GM21619 (cell line): ENCODE results near the gene MYO3A.
"Not testable (repeated sequence)": the region's sequence is repeated elsewhere in the genome, so short reads cannot be mapped to it uniquely, and the experiment has no call there.

Experiments used
- ATAC-seq: cut with Tn5 transposase; IDR thresholded peaks from one replicate; pipeline ENCODE4 v1.9.1; 2021; ENCODE audit not compliant: unreplicated experiment

Gene MYO3A

DNA sequence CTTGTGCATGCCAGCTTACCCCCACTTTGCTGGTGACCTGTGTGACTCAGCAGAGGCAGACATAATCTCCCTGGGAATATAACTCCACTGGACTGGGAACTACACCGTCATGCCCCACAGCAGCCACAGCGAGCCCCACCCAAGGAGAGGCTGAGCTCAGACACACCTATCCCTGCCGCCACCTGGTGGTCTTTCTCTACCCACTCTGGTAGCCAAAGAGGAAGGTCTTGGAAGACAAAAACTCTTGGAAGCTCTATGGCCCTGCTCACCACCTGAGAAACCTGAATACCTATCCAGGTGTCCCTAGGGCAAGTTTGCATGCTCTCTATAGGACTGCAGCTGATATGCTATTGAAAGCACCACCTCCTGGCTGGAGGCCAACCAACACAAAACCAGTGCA lies 48.1 kb downstream of the MYO3A start:
- ATAC-seq = no peak

DNA sequence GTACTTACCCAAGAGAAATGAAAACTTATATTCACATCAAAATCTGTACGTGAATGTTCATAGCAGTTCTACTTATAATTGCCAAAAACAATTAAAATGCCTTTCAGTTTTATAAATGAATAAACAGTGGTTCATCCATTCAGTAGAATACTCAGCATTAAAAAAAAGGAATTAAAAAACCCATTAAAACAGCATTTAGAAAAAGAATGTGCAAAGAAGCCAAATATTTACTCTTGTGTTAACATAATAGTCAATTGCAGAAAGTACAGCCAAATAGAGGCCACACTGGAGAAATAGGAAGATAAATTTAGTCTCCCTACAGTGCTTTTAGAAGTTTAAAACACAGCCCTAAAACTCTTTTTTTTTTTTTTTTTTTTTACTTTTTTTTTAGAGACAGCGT lies 54.6 kb downstream of the MYO3A start:
- no peak for ATAC-seq

DNA sequence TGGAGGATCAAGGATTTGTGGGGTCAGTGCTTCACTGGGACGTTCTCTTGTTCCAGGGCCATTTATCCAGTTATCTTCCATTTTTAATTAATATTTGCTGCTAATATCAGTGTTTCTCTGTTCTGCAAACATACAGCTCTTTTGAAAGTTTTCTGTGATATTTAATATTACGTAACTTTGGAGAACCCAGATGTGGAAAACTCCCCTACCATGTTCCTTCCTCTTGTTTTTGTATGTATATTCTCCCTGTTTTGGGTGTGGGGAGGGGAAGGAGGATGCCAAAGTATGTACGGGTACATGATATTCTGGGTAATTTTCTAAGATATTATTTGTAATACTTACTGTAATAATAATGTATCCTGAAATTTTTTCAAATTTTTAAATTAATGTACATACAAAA lies 55.9 kb downstream of the MYO3A start:
- ATAC-seq = no peak

DNA sequence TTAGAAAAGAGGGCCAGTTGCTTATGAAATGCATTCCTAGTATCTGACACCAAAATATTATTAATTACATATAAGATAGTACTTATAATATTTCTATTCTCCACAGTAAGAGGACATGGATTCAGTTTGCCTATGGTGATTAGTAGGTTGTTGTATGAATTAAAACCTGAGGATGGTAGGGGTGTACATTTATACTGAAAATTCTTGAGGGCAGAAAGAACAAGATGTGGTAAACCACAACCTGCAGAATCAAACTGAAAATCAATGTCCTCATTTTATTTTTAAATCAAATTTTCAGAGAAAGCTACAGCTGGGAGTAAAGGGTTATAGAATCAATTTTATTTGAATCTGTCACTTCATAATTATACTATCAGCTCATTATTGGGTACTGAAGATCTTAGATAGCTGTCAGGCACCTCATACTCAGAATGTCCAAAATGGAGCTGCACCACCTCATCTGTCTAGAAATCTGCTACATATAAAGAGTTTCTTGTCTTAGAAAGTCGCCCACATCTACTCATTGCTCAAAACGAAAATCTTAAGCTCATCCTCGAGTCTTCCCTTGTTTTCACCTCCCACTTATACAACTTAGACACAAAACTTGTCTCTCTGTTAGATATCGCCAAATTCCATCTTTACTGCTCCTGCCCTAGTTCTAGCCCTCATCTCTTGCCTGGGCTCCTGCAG lies 65.4 kb downstream of the MYO3A start:
- no peak for ATAC-seq

DNA sequence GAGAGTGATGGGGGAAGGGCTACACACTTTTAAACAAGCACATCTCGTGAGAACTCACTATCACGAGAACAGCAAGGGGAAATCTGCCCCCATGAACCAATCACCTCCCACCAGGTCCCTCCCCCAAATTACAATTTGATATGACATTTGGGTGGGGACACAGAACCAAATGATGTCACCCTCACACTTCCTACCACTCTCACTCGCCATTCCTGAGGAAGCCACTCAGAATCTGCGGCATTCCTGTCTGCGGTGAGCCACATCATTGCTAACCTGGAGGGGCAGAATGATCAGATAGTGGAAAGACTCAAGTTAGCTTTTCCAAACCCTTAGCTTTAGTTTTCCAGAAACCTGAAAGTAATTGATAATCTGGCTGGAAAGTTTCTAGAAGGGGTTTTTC lies 66.9 kb downstream of the MYO3A start:
- no peak for ATAC-seq

DNA sequence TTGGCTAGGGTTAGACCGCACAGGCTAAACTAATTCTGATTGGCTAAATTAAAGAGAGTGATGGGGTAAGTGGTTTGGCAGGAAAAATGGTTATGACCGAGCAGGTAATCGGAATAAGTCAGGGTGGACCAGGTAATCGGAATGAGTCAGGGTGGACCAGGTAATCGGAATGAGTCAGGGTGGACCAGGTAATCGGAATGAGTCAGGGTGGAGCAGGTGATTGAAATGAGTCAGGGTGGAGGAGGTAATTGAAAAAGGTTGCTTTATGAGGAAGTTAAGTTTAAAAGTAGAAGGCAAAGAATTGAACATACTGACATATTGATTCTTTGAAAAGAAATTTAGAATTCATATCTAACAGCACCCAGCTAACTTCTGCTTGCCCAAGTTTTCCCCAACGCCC lies 68.4 kb downstream of the MYO3A start:
- not testable (repeated sequence) for ATAC-seq

DNA sequence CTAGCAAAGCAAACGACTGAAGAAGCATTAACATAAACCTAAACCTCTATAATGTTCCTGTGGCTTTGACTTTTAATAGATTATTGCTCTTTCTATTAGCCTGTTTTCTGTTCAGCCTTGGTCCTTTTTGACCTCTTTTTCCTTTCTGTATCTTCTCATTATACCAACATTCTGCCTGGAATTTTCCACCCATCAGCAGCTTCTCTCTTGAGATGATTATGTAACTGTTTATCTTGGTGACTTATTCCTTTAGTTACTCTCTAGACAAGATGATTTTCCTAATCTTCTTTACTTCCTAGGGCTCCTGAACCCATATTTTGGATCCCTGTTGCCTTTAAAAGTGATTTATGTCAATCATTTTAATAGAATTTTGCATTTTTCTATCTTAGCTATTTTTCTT lies 81.1 kb downstream of the MYO3A start:
- ATAC-seq = no peak

DNA sequence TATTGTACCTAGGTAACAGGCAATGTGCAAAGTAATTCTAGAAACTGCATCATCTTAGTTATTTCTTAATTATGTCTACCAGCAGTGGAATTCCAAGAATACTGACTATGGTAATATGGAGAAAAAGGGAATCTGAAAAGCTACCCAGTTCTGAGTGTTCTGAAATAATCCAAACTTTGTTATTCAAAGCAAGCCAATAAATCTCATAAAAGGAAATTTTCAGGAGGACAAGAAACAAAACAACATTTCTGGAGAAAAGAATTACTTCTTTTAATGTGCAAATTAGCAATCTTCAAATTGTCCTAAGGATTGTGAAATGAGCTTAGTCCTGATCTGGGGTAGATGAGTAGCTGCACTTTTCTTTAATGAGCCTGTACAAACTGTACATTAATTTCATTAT lies 88.8 kb downstream of the MYO3A start:
- no peak for ATAC-seq

DNA sequence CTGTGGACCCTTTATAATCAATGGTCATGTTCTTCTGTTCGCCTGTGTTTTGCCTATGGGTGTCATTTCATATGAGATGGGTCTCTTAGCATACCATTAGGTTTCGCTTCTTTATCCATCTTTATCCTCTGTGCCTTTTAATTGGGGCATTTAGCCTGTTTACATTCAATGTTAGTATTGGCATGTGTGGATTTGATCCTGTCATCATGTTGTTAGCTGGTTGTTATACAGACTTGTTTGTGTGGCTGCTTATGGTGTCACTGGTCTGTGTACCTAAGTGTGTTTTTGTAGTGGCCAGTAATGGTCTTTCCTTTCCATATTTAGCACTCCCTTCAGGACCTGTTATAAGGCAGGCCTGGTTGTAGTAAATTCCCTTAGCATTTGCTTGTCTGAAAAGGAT lies 90.3 kb downstream of the MYO3A start:
- no peak for ATAC-seq

DNA sequence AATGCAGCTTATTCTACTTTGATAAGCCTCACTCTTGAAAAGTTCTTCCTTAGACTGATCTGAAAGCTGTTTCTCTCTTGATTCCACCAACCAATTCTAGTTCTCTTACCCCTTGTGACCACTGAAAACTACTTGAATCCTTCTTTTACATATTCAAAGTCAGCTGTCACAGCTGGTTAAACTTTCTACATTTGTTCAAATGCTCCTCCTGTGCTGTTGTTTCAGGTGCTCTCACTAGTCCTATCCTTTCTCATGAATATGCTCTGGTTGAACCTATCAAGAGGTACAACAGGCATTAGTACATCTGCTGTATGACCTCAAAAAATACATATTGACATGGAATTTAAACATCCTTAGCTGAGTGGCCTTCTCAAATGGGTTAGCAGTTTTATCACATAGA lies 91.5 kb downstream of the MYO3A start:
- ATAC-seq = no peak

DNA sequence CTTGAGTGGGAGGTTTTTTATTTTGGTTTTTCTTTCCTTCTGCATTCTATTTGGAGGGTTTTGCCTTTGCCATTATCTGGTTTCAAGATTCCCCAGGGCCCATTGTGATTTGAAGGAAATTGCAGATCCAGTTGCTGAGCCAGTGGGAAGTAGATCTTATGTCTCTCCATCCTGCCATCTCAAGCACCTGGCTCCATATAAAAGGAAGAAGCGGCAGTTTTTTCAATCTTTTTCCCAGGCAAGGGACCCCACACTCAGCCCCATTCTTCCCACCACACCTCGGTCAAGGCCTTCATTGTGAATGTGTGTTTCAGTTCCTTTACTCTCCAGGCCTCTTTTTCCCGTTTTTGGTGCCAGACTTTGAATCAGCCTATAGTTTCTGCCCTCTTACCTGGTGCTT lies 95.8 kb downstream of the MYO3A start:
- no peak for ATAC-seq

DNA sequence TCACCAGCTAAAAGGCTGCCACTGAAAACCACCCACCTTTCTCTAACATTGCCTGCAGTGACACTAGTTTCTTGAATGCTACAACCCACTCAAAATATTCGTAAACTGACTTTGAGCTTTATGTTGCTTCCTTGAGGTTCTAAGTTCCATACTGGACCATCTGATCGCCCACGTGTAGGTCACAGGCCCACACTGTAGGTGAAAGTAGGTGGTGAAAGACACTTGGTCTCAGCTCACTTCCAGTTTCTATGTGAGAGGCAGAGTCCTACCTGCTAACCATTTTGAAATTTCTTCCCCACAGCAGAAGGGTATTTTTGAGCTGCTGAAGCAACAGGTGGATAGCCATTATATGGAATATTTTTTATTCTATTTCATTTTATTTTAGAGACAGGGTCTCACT lies 97.3 kb downstream of the MYO3A start:
- ATAC-seq = no peak

DNA sequence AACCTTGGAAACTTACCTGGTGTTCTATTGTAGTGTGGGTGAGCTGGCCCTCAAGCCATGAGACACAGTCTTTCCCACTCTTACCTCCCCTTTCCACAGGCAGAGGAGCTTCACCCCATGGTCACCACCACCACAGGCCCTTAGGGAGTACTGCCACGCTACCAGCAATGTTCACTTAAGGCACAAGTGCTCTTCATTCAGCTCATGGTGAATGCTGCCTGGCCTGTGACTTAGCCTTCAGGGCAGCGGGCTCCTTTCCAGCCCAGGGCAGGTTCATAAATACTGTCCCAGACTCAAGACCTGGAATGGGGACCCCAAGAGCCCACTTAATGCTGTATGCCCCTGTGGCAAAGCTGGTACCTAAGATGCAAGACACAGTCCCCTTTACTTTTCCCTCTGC lies 109.4 kb downstream of the MYO3A start:
- ATAC-seq = no peak

DNA sequence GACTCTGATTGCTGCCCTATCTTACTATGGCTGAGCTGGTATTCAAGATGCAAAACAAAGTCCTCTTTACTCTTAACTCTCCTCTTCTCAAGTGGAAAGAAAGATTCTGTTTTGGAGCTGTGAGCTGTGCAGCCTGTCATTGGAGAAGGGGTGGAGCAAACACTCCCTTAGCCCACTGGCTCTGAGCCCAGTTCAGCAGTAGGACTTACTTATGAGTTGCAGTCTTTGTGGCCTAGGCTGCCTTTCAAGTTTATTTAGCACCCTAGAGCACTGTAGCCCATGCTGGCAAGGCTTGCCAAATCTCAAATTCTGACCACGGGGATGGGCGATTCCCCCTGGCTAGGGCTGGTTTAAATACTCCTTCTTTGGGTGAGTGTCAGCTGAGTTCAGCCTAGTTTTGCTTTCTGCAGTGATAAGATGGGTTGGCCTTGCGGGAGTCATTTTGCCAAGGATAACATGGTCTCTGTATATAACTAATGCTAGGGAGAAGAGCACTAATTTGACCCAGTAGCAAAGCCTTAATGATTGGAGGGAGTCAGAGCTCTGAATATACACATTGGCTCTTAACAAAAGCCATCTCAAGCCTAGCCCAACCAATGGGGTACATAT lies 110.2 kb downstream of the MYO3A start:
- ATAC-seq = no peak

DNA sequence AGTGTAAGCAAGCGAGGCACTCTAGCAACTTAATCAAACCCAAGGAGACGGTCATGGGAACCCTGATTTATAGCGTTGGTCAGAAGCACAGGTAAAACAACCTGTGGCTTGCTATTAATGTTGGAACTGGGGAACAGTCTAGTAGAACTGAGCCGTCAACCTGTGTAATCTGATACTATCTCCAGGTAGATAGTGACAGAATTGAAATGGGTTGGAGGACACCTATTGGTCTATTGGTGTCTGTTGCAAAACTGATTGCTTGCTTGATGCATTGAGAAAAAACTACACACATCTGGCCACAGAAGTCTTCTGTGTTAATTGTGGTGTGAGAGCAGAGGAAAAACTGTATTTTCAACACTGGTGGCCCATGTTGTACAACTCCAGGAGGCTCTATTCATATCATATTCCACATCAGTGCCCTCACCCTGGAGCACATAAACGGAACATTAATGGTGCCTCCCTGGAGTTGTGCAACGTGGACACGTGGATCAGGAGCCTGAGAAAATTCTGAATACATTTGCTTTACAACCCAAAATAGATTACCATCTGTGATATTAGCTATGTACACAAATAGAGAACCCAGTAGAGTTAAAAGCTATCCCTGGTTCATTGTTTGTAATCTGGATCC lies 112.2 kb downstream of the MYO3A start:
- ATAC-seq = no peak

DNA sequence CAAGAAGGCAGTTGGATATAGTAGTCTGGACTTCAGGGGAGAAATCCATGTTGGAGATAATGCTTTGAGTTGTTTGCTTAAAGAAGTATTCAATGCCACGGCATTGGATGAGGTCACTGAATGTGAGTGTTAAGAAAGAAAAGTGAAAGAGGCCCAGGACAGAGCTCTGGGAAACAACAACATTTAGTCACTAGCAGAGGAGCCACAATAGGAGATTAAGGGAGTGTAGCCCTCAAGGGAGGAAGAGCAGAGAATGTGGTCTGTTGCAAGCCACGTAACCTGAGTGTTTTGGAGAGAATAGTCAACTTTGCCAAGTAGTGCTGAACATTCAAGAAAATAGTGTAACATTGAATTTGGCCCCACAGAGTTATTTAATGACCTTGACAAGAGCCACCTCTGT lies 114.7 kb downstream of the MYO3A start:
- no peak for ATAC-seq

DNA sequence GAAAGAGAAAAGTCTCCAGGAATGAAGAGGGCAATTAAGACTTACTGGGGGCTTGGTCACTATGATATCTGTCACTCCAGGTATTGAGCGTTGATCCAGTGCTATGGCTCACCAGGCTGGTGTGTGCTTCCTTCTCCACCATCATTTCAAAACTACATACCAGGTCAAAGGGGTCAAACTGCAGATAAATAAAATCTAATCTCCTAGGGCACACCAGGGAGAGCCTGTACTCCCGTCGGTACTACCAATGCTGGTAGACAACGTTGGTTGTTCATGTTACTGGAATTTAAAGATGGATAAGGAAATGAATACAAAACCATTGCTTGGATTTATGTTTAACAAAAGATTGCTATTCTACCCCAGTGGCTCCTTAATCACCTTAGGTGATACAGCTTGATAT lies 118.3 kb downstream of the MYO3A start:
- no peak for ATAC-seq

DNA sequence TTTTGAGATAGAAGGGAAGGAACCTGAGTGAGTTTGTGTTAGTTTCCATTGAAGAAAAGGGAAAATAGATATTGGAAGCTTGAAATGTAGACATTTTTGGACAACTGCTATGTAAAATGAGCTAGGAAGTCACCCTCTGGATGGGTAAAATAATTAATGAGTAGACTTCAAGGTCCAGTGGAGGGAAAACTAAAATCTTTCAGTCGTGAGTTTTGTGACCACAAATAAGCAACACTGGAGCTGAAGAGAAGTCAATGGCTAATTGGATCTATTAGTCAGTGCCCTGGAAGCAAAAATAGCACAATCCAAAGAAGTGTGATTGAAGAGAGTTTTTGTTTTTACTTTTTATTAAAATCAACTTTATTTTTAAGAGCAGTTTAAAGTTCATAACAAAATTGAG lies 123.4 kb downstream of the MYO3A start:
- no peak for ATAC-seq

DNA sequence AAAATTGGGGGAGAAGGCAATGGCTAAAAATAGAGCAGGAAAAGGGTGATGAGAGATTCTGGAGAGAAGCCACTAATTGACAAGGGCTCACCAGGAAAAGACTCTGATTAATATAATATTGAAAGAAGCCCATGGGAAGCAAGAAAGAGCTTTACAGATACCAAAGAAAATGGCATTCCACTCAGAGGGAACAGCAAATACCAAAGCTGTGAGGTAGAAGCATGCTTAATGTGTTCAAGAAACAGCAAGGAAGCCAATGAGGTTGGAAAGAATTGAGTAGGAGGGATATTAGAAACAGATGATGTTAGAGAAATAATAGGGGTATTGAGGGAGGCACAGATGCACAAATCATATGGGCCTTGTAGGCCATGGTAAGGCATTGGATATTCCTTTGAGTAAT lies 130.1 kb downstream of the MYO3A start:
- no peak for ATAC-seq

DNA sequence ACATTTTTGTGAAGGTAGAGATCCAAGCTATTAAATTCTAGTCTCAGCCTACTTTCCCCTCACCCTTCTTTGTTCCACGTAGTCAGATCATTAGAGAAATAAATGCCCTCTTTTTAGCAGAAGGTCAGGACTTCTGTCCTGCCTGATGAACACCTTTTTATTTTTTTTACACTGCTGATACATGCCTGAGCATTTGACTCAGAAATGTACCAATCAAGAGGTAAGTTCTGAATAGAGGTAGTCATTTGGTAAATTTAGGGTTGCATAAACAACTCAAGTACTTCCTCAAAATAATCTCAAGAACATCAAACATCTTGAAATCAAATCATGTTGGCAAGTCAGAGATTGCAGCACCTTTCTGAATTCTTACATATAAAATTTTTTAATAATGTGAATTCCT lies 133.7 kb downstream of the MYO3A start:
- ATAC-seq = no peak

DNA sequence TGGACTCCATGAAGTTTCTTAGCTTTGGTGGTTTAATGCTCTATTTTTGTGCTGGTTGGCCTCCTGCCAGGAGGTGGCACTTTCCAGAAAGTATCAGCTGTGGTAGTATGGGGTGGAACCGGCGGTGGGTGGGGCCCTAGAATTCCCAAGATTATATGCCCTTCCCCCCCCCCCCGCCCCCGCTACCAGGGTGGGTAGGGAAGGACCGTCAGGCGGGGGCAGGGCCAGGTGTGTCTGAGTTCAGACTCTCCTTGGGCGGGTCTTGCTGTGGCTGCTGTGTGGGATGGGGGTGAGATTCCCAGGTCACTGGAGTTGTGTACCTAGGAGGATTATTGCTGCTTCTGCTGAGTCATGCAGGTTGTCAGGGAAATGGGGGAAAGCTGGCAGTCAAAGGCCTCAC lies 146.9 kb downstream of the MYO3A start:
- ATAC-seq = not testable (repeated sequence)

DNA sequence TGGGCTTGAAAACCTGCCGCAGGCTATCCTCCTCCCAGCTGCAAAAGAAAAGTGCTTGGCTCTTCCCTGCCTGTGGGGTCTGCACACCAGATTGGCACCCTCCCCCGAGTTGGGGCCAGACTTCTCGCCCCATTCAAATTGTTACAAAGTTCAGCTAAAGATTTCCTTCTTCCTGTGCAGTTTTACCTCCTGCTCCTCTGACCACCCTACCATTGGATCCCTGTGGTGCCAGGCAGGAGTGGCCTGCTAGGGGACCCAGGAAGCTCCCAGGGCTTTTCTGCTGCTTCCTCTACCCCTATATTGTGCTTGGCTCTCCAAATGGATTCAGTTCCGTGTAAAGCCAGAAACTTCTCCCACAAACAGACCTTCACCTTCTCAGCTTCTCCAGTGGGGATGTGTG lies 147.4 kb downstream of the MYO3A start:
- no peak for ATAC-seq

DNA sequence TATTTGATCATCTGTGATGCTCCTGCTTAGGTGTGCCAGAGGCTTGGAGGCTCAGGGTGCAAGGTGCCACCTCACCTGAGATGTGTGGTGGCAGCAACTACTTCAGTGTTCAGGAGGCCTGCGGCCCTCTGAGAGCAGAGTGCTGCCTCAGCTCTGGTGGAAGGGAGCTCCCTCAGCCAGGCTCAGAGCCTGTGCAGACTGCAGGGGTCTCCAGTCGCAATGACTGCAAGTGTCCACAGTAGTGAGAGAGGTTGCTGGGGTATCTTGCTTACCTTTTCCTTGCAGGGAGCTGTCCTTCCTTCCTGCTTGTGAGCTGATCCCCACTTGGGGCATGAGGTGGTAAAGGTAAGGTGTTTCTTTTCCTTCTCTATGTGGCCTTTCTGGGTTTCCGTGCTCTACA lies 151.5 kb downstream of the MYO3A start:
- no peak for ATAC-seq
